ENCODE measurements around the gene ZP3. TPM values are rescaled to one million over a fixed set of nuclear protein-coding genes. Genes with fewer than 3 reads are reported as not detected.
A peak's percentile ranks its signal among the peaks of the same experiment; 100 is the strongest.

Gene ZP3
- total RNA-seq (2016; rRNA removed; fragmentation: Illumina TruSeq; extraction: Trizol) (not detected in 2 replicates), polyA plus RNA-seq (2011; rRNA removed) (not detected in 2 replicates), polyA minus RNA-seq (2011; rRNA and poly(A)+ RNA removed; ENCODE audit: low replicate concordance) (0.80 and 89.9 TPM in 2 replicates), Bru-seq, nascent RNA (percentile 11 among the genes with signal in this experiment), BruChase-seq, experiment 1, labeled RNA remaining after a 6-hour chase (percentile 11 among the genes with signal in this experiment), BruChase-seq, experiment 2, labeled RNA remaining after a 2-hour chase (percentile 5 among the genes with signal in this experiment)
- 1.5 TPM in 1 of 2 replicates, not detected in the other for total RNA-seq (2016; cell fraction: cytosol; rRNA removed; fragmentation: Illumina TruSeq; extraction: Trizol; ENCODE audit: low read depth)
- total RNA-seq (2016; cell fraction: insoluble cytoplasmic fraction; rRNA removed; fragmentation: Illumina TruSeq; extraction: Trizol) = 1.2 TPM in 1 of 2 replicates, not detected in the other
- total RNA-seq (2016; cell fraction: membrane; rRNA removed; fragmentation: Illumina TruSeq; extraction: Trizol) = 2.2 TPM in 1 of 2 replicates, not detected in the other
- total RNA-seq (2016; cell fraction: nucleus; rRNA removed; fragmentation: Illumina TruSeq; extraction: Trizol) = not detected in 2 replicates
- not detected in 2 replicates for polyA plus RNA-seq (2011; cell fraction: cytosol; rRNA removed)
- polyA plus RNA-seq (2011; cell fraction: nucleus; rRNA removed) = not detected in 2 replicates
- polyA plus RNA-seq (2012) = not detected in 2 replicates
- polyA plus RNA-seq (2016; cell fraction: cytosol; fragmentation: Illumina TruSeq; extraction: Trizol; ENCODE audit: low read depth) = not detected in 2 replicates
- polyA plus RNA-seq (2016; cell fraction: insoluble cytoplasmic fraction; fragmentation: Illumina TruSeq; extraction: Trizol; ENCODE audit: low read depth) = not detected in 2 replicates
- polyA plus RNA-seq (2016; cell fraction: membrane; fragmentation: Illumina TruSeq; extraction: Trizol; ENCODE audit: low read depth) = not detected in 2 replicates
- polyA plus RNA-seq (2016; cell fraction: nucleus; fragmentation: Illumina TruSeq; extraction: Trizol; ENCODE audit: insufficient read depth, low read depth) = not detected in 2 replicates
- not detected in 2 replicates for polyA minus RNA-seq (2011; cell fraction: cytosol; rRNA and poly(A)+ RNA removed)
- polyA minus RNA-seq (2011; cell fraction: nucleus; rRNA and poly(A)+ RNA removed) = not detected in 2 replicates
- long read RNA-seq, experiment 1 = 0 reads
- long read RNA-seq, experiment 2 = 0 reads

DNA sequence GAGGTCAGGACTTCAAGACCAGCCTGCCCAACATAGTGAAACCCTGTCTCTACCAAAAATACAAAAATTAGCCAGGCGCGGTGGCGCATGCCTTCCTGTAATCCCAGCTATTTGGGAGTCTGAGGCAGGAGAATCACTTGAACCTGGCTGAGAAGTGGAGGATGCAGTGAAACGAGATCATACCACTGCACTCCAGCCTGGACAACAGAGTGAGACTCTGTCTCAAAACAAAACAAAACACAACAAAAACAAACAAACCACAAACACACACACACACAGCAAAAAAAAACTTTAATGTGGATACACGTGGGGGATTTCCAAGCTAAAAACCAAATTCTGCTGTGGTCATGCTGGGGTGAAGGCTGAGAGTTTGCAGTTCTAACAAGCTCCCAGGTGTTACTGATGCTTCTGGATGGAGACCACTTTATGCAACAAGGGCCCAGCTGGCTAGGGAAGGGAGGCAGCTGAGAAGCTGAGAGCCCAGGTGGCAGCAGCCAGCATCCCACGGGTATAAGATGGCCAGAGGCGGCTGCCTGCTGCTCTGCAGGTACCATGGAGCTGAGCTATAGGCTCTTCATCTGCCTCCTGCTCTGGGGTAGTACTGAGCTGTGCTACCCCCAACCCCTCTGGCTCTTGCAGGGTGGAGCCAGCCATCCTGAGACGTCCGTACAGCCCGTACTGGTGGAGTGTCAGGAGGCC is at the start of gene ZP3:
ZP3 (plus strand) TSS at position 538 of the 699 bp plus-strand sequence; CDS start at position 553, 15 bp downstream.
- no peak within 1 kb of the TSS for H3K4me3 ChIP-seq (replicated peaks in 1 of 3; ENCODE audit: insufficient read depth in 1 of 3, low read depth in 2 of 3, low read length in 3 of 3)
- H3K27ac ChIP-seq (ENCODE audit: extremely low read length, insufficient read depth, low read length) = no peak within 1 kb of the TSS
- peaks cover 5 to 24% of the 10 kb centered on the region in 2 experiments; a peak in 3 of 5 replicates for H3K27me3 ChIP-seq (ENCODE audit: control insufficient read depth in 1 of 2, insufficient read depth in 2 of 2, low read length in 2 of 2)
- FAIRE-seq (no peak), DNase-seq (ENCODE audit: low spot score) (no peak), ATAC-seq (no peak; the same call in 2 of the 3 replicates)
- no peak within 1 kb of the TSS; the same call in 1 of the 2 replicates for H3K4me2 ChIP-seq (ENCODE audit: low read depth, low read length)
- in situ Hi-C loops (cut with HindIII; ENCODE audit: extremely low pct_ligation_motif_present, low pct_unique_long_range_greater_than_20kb) = no loop called here
- peaks cover 19% of the 10 kb centered on the region; the same call in 1 of the 2 replicates for H3K4me1 ChIP-seq (ENCODE audit: insufficient read depth, low read length)
- WGBS (ENCODE audit: low lambda C conversion rate) = 61% methylated on average over 9 of the region's 10 CpGs
- no peaks in the 10 kb centered on the region for H3K9me3 ChIP-seq (ENCODE audit: low read length)
- no TSS peak for BruUV-seq (replicated peaks)
- ChIA-PET POLR2A (no interaction called here), CTCF (ENCODE audit: low intra/inter-chr PET ratio, low total read pairs) (no interaction called here)
- H3K9ac ChIP-seq (ENCODE audit: insufficient read depth, low read depth, low read length) = no peak within 1 kb of the TSS
- H3K36me3 ChIP-seq (replicated peaks in 1 of 2; ENCODE audit: control insufficient read depth in 1 of 2, insufficient read depth in 2 of 2, low read length in 2 of 2) = no peaks in the 10 kb centered on the region
- no peaks in the 10 kb centered on the region for H4K20me1 ChIP-seq (ENCODE audit: insufficient read depth, low read length)
- no peaks in the 10 kb centered on the region for H3K79me2 ChIP-seq (ENCODE audit: insufficient read depth, low read length)
- H2AFZ ChIP-seq (ENCODE audit: low read length) = no peak within 1 kb of the TSS
- intact Hi-C loops (cut with micrococcal nuclease; ENCODE audit: unreplicated experiment) = no loop called here
- TF ChIP-seq, protein P1, sequence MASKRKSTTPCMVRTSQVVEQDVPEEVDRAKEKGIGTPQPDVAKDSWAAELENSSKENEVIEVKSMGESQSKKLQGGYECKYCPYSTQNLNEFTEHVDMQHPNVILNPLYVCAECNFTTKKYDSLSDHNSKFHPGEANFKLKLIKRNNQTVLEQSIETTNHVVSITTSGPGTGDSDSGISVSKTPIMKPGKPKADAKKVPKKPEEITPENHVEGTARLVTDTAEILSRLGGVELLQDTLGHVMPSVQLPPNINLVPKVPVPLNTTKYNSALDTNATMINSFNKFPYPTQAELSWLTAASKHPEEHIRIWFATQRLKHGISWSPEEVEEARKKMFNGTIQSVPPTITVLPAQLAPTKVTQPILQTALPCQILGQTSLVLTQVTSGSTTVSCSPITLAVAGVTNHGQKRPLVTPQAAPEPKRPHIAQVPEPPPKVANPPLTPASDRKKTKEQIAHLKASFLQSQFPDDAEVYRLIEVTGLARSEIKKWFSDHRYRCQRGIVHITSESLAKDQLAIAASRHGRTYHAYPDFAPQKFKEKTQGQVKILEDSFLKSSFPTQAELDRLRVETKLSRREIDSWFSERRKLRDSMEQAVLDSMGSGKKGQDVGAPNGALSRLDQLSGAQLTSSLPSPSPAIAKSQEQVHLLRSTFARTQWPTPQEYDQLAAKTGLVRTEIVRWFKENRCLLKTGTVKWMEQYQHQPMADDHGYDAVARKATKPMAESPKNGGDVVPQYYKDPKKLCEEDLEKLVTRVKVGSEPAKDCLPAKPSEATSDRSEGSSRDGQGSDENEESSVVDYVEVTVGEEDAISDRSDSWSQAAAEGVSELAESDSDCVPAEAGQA (IDR thresholded peaks at IDR 0.05; ENCODE audit: low read depth) = no peak
- TF ChIP-seq, protein P1 (CRISPR knock-in tag; IDR thresholded peaks at IDR 0.05; ENCODE audit: borderline replicate concordance) = no peak
- TF ChIP-seq, protein P2, sequence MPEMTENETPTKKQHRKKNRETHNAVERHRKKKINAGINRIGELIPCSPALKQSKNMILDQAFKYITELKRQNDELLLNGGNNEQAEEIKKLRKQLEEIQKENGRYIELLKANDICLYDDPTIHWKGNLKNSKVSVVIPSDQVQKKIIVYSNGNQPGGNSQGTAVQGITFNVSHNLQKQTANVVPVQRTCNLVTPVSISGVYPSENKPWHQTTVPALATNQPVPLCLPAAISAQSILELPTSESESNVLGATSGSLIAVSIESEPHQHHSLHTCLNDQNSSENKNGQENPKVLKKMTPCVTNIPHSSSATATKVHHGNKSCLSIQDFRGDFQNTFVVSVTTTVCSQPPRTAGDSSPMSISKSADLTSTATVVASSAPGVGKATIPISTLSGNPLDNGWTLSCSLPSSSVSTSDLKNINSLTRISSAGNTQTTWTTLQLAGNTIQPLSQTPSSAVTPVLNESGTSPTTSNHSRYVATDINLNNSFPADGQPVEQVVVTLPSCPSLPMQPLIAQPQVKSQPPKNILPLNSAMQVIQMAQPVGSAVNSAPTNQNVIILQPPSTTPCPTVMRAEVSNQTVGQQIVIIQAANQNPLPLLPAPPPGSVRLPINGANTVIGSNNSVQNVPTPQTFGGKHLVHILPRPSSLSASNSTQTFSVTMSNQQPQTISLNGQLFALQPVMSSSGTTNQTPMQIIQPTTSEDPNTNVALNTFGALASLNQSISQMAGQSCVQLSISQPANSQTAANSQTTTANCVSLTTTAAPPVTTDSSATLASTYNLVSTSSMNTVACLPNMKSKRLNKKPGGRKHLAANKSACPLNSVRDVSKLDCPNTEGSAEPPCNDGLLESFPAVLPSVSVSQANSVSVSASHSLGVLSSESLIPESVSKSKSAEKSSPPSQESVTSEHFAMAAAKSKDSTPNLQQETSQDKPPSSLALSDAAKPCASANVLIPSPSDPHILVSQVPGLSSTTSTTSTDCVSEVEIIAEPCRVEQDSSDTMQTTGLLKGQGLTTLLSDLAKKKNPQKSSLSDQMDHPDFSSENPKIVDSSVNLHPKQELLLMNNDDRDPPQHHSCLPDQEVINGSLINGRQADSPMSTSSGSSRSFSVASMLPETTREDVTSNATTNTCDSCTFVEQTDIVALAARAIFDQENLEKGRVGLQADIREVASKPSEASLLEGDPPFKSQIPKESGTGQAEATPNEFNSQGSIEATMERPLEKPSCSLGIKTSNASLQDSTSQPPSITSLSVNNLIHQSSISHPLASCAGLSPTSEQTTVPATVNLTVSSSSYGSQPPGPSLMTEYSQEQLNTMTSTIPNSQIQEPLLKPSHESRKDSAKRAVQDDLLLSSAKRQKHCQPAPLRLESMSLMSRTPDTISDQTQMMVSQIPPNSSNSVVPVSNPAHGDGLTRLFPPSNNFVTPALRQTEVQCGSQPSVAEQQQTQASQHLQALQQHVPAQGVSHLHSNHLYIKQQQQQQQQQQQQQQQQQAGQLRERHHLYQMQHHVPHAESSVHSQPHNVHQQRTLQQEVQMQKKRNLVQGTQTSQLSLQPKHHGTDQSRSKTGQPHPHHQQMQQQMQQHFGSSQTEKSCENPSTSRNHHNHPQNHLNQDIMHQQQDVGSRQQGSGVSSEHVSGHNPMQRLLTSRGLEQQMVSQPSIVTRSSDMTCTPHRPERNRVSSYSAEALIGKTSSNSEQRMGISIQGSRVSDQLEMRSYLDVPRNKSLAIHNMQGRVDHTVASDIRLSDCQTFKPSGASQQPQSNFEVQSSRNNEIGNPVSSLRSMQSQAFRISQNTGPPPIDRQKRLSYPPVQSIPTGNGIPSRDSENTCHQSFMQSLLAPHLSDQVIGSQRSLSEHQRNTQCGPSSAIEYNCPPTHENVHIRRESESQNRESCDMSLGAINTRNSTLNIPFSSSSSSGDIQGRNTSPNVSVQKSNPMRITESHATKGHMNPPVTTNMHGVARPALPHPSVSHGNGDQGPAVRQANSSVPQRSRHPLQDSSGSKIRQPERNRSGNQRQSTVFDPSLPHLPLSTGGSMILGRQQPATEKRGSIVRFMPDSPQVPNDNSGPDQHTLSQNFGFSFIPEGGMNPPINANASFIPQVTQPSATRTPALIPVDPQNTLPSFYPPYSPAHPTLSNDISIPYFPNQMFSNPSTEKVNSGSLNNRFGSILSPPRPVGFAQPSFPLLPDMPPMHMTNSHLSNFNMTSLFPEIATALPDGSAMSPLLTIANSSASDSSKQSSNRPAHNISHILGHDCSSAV (CRISPR knock-in tag; IDR thresholded peaks at IDR 0.05; ENCODE audit: borderline replicate concordance) = no peak
- no peak for TF ChIP-seq TEAD2 (CRISPR knock-in tag; IDR thresholded peaks at IDR 0.05)
